Parathyroid adenoma (tissue), 2 donors: ENCODE data around the gene SLC25A1.
A peak's percentile ranks its signal among the peaks of the same experiment; 100 is the strongest.

Experiments
- H2AFZ ChIP-seq: fragments of 300-600 bp; sonication (generic); one replicate; pipeline ENCODE4 v1.7.0; 2017; ENCODE audit warnings: antibody characterized with exemption, mild to moderate bottlenecking
- H3K27ac ChIP-seq: fragments of 300-600 bp; sonication (generic); one replicate; pipeline ENCODE4 v1.7.0; 2017
- H3K27me3 ChIP-seq: fragments of 300-600 bp; sonication (generic); one replicate; pipeline ENCODE4 v1.7.0; 2017; ENCODE audit warnings: low read length; ENCODE audit not compliant: control insufficient read depth, insufficient read depth
- H3K36me3 ChIP-seq: fragments of 300-600 bp; sonication (generic); one replicate; pipeline ENCODE4 v1.7.0; 2017; ENCODE audit warnings: low read length; ENCODE audit not compliant: control insufficient read depth, insufficient read depth
- H3K4me1 ChIP-seq: fragments of 300-600 bp; sonication (generic); one replicate; pipeline ENCODE4 v1.7.0; 2017; ENCODE audit warnings: control low read depth
- H3K4me2 ChIP-seq: fragments of 300-600 bp; sonication (generic); one replicate; pipeline ENCODE4 v1.7.0; 2017; ENCODE audit warnings: low read length
- H3K4me3 ChIP-seq: fragments of 300-600 bp; sonication (generic); one replicate; pipeline ENCODE4 v1.7.0; 2017; ENCODE audit warnings: low read depth, low read length
- H3K79me2 ChIP-seq: fragments of 300-600 bp; sonication (generic); one replicate; pipeline ENCODE4 v1.7.0; 2017; ENCODE audit warnings: control low read depth
- H3K9ac ChIP-seq: fragments of 300-600 bp; sonication (generic); one replicate; pipeline ENCODE4 v1.7.0; 2017; ENCODE audit warnings: mild to moderate bottlenecking
- H3K9me3 ChIP-seq: fragments of 300-600 bp; sonication (generic); one replicate; pipeline ENCODE4 v1.7.0; 2017; ENCODE audit warnings: low read length; ENCODE audit not compliant: control insufficient read depth
- CTCF ChIP-seq: fragments of 300-600 bp; sonication (generic); IDR thresholded peaks from one replicate; pipeline ENCODE4 v1.7.0; 2017; ENCODE audit warnings: antibody characterized with exemption, mild to moderate bottlenecking
- donor health status: primary hyperparathyroidism.

SLC25A1 gene

GRCh38 chr22:19172213-19173046, 6.1 kb downstream of the SLC25A1 start:
- Histone ChIP-seq H3K9me3 (no peaks in the 10 kb centered on the region), H3K27ac (peak overlapping the region; percentile 67)

GRCh38 chr22:19169947-19170318, 8.6 kb downstream of the SLC25A1 start:
- Histone ChIP-seq H2AFZ (peak overlapping the region; percentile 69), H3K4me1 (peaks cover 5% of the 10 kb centered on the region), H3K4me3 (peak overlapping the region; percentile 33), H3K9me3 (no peaks in the 10 kb centered on the region), H3K9ac (no peak overlapping the region), H3K27ac (no peak overlapping the region), H3K79me2 (no peaks in the 10 kb centered on the region), H3K4me2 (peak overlapping the region; percentile 74), H3K27me3 (peaks cover 5% of the 10 kb centered on the region), H3K36me3 (no peaks in the 10 kb centered on the region)
- TF ChIP-seq CTCF, result no peak

More at GRCh38 chr22:19172213-19173046, 6.1 kb downstream of the SLC25A1 start:
- Histone ChIP-seq H3K9ac (peak overlapping the region; percentile 53), H3K4me2 (peak overlapping the region; percentile 99), H3K36me3 (no peaks in the 10 kb centered on the region), H2AFZ (peak overlapping the region; percentile 94), H3K4me1 (peaks cover 5% of the 10 kb centered on the region), H3K4me3 (peak overlapping the region; percentile 92), H3K79me2 (no peaks in the 10 kb centered on the region), H3K27me3 (peaks cover 5% of the 10 kb centered on the region)
- TF ChIP-seq CTCF, result no peak

- peak overlapping the region; percentile 33 for H3K4me3 ChIP-seq
Measured at GRCh38 chr22:19169002-19169946, 9.3 kb downstream of the SLC25A1 start.

More at GRCh38 chr22:19169002-19169946, 9.3 kb downstream of the SLC25A1 start:
- peaks cover 5% of the 10 kb centered on the region for H3K27me3 ChIP-seq
- no peaks in the 10 kb centered on the region for H3K79me2 ChIP-seq
- TF ChIP-seq CTCF, result no peak
- H3K4me2 ChIP-seq, result peak overlapping the region; percentile 74
- no peak overlapping the region for H3K9ac ChIP-seq
- H3K36me3 ChIP-seq, result no peaks in the 10 kb centered on the region
- H3K27ac ChIP-seq, result no peak overlapping the region
- H2AFZ ChIP-seq, result peak overlapping the region; percentile 69
- peaks cover 5% of the 10 kb centered on the region for H3K4me1 ChIP-seq
- no peaks in the 10 kb centered on the region for H3K9me3 ChIP-seq
